ENCODE measurements around the gene BCAS3.

BCAS3 gene

GRCh38 chr17:61280851-61281250, 603.2 kb downstream of the BCAS3 start:
- DNase-seq: no peak

- no peak for DNase-seq
Measured at GRCh38 chr17:61282377-61282776, 604.7 kb downstream of the BCAS3 start.

GRCh38 chr17:61283043-61283442, 605.4 kb downstream of the BCAS3 start:
- DNase-seq: no peak

GRCh38 chr17:61284174-61284573, 606.5 kb downstream of the BCAS3 start:
- no peak for DNase-seq

DNA sequence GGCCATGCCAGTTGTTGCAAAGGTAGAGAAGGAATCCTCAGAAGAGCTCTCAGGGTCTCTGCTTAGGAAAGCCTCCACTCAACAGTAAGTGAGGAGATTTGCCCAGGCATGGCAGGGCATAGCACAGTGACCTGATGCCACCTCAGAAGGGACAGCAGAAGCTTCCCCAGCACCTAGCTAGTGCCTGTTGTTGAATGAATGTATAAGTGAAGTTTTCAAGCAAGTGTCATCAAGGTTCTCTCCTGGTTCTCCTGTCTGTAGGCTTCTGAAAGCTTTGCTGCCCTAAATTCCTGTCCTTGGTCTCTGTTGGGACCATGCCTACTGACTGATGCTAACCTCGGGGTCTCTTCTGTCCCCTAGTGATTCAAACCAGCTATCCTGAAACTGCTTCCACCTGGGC, 607.1 kb downstream of the BCAS3 start:
- no peak for DNase-seq

- no peak for DNase-seq
Measured at GRCh38 chr17:61285526-61286320, 608.1 kb downstream of the BCAS3 start.

- no peak for DNase-seq
Measured at GRCh38 chr17:61286449-61286848, 608.8 kb downstream of the BCAS3 start.

DNA sequence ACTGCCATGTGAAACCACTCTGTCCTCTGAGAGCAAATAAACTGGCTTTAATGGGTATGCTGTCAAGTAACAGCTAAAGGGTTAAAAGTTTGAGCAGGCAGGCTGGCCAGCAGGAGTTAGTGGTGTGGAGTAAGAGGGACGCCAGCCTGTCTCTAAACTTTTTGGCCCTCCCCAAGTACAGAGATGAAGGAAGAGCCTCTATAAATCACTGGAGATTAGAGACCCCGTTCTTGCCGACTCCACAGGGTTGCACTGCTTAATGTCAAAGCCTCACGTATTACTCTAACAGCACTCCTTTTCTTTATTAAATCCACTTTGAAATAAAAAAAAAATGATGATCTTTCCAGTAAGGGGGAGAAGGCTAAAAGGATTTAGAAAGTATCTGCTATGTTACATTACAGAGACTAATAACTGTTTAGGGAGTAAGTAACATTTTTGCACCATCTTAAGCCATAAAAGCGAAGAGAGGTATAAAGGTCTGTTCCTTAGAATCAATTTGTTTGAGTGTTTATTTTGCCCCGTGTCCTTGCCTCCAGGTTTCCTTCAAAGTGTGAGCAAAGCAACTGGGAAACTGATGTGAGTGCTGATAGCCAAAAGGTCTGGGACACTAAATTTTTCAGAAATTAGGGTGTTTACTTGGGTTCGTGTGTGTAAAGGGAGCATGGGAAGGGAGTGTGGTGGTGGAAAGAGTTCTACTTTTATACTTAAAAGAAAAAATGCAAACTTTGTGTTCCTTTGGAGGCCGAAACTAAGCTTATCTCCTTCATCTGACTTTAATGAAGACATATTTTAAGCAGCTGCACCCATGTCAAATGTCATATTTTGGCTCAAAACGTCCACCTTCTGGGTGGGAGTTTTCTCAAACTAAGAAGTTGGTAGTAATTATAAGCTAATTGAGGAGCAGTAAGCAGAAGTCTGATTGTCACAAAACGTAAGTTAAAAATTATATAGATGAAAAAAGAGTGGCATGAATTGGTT, 612.0 kb downstream of the BCAS3 start:
- DNase-seq: no peak

GRCh38 chr17:61291451-61292285, 614.0 kb downstream of the BCAS3 start:
- DNase-seq: no peak

GRCh38 chr17:61294286-61294685, 616.6 kb downstream of the BCAS3 start:
- no peak for DNase-seq

GRCh38 chr17:61294777-61295176, 617.1 kb downstream of the BCAS3 start:
- no peak for DNase-seq

DNA sequence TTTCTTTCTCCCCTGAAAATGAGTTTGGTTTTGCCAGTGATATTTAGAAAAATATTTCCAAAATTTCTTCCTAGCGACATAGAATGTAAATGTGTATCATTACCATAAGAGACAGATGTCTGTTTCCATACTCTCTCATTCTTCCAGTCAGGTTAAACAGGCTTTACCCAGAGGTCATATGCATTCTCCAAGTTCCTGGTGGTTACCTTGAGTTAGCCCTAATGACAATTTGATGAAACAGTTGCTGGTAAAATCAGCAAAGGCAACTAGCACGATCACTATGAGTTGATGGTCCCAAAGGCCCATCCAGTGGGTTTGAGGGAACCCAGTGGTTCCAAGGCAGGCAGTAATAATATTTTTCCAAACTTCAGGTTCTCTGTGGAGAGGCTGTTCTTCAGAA, 618.4 kb downstream of the BCAS3 start:
- no peak for DNase-seq

GRCh38 chr17:61299517-61300513, 622.2 kb downstream of the BCAS3 start:
- no peak for DNase-seq

DNA sequence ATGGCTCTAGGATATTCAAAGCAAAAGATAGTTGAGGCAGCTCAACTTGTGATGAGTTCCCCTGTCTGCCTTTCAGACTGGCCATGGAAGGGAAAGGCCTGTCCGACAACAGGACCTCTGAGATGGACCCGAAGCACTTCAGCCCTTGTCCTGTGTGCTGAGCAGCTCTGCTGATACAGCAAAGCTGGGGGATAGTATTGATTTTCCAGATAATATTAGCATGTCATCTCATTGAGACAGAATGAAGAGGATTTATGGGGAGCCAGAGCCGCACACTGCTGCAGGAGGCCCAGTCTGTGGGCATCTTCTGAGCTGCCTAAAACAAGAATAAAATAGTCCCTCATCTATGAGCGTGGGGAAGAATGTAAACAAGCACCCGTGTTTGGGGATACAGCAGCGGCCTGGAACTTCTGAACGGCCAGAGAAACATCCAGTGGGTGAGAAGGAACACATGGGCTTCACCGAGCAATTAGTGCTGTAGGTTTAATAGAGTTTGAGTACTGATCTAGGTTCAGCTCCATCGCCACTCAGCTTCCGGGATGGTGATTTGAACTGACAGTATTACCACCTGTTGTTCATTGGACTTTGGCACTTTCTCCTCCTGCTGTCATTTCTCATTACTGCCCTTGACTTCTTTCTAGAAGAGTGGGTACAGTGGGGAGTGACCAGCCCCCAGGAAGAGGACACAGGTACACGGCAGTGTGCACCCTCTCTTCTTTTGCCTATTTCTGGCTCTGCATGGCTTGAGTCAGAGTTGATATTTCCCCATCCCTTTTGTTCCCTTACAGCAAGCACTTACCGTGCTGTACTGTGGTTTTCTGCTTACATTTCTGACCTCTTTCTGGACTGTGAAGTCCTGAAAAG, 625.5 kb downstream of the BCAS3 start:
- DNase-seq: no peak

DNA sequence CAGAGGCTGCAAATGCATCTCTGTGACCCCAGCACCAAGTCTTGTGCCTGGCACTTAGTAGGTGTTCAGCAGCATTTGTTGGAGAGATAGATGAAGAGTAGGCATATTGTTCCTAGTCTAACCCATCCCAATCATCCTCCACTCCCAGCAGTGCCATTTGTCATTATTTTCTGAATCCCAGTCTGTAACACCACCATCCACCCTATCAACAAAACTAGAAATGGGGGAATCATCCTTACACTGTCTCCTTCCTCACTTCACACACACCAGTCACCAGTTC, 626.1 kb downstream of the BCAS3 start:
- no peak for DNase-seq

- no peak for DNase-seq
Measured at GRCh38 chr17:61305024-61305423, 627.4 kb downstream of the BCAS3 start.

GRCh38 chr17:61306003-61306402, 628.4 kb downstream of the BCAS3 start:
- no peak for DNase-seq

DNA sequence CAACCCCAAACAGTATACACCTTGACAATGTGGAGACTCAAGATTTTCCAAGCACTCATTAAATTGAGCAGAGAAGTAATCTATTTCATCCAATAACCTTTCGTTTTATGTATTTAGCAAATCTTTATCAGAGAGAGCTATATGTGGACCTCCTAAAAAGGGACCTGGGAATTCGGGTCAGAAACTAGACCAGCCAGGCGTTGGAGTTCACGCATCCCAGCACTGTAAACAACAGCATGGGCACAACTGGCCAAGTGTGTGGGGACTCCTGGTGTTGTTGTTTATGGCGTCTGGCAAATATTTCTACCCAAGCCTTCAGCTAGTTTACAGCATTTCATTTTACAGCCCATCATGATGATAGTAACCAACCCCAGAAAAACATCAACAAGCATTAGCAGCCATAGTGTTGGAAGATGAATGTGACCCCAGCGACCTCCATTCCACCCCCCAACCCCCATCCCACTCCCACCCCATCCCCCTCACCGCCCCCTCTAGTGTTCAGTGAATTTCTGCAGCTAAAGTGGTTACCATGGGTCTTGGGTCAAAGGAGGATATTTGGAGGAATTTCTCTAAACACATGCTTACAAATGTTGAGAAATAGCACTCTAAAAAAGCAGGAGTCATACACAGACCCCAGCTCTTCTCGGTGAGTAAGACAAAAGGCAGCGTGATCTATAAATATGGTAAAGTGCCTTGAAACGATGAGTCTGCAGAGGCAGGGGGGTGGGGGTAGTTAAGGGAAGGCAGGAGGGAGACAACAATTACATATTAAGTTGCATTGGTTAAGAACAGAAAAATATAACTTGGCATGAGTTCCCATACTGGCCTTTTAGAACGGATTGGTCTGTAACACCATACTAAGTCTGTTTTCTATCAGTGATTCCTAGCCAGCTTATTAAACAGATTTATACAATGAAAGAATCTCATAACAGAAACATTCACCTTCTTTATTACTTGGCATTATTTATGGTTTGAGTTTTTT, 630.5 kb downstream of the BCAS3 start:
- DNase-seq: no peak

DNA sequence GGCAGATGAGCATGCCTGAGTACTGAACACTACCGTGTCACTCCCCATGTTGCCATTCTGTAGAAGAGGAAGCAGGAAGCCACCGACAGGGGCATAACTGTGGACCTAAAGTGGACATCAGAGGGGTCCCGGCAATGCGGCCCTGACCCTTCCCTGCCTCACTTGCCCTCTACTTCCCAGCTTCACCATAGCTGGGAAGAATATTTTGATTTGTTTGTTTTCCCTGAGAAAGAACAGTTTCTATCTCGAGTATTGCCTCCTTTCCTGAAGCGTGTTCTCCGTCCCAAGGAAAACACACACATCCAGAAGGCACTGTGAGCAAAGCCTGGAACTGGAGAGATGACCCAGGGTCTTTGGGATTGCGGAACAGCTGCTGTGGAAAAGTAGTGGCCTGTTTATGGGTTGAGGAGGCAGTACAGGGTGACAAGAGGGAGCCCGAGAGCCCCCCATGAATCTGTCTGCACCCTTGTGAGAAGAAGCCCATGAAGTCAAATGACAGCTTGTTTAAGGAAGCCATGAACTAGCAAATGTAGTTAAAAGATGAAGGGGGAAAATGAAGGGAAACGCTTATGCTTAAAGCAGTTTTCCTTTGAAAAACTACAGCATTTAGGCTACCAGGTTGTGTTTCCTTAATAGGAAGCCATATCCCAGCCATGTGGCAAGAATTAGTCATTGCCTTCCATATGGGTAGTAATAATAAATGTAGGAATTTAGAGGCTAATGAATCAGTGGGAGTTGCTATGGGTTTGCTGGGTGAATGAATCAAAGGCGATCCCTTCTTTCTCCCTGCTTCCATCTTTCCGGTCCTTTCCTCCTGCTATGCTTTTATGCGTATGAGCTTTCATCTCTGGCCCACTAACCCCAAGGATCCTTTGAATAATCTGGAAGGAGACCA, 632.0 kb downstream of the BCAS3 start:
- DNase-seq: no peak

Measured in CD4-positive, alpha-beta T cell treated with Interleukin-4 for 4 hours (primary cell).